Lower lobe of right lung (tissue), 2 donors: ENCODE measurements around the gene COA6. TPM values are rescaled to one million over a fixed set of nuclear protein-coding genes. Genes with fewer than 3 reads are reported as not detected.
A peak's percentile ranks its signal among the peaks of the same experiment; 100 is the strongest.
"Not testable (repeated sequence)": the region's sequence is repeated elsewhere in the genome, so short reads cannot be mapped to it uniquely, and the experiment has no call there.

ENCODE experiments used
- ATAC-seq, 2 donors: fragments of 200-7000 bp; cut with Tn5 transposase; one replicate each; pipeline ENCODE4 v1.9.1; 2020 to 2022; ENCODE audit warnings: mild to moderate bottlenecking in 2 of 2, moderate library complexity in 2 of 2
- DNase-seq: peaks from one replicate; pipeline ENCODE4 v3.0.0-alpha.2; 2020
- H3K27ac ChIP-seq: fragments of 200-600 bp; one replicate; pipeline ENCODE4 v1.8.0; 2022
- H3K27me3 ChIP-seq: fragments of 200-600 bp; one replicate; pipeline ENCODE4 v1.8.0; 2022; ENCODE audit warnings: low read depth
- H3K36me3 ChIP-seq: fragments of 200-600 bp; one replicate; pipeline ENCODE4 v1.8.0; 2022; ENCODE audit warnings: mild to moderate bottlenecking
- H3K4me1 ChIP-seq: fragments of 200-600 bp; one replicate; pipeline ENCODE4 v1.8.0; 2022
- H3K4me3 ChIP-seq: fragments of 200-600 bp; one replicate; pipeline ENCODE4 v1.8.0; 2022; ENCODE audit warnings: mild to moderate bottlenecking
- H3K9me3 ChIP-seq: fragments of 200-600 bp; one replicate; pipeline ENCODE4 v1.8.0; 2022
- intact Hi-C: fragments of 100-400 bp; cut with DNase I; formaldehyde crosslinking; loops from one replicate; pipeline ENCODE4 v1.11.0; 2022
- total RNA-seq: library from RNA; stranded (reverse); fragmentation: NEBNext Ultra II Directional; extraction: Animal tissue kit (Norgen Biotek cat#: 25700); gene quantifications from one replicate; pipeline ENCODE4 v1.2.1, GENCODE V29; 2021
- TF ChIP-seq, protein P1 (sequence below): fragments of 200-600 bp; IDR thresholded peaks from one replicate; pipeline ENCODE4 v1.8.0; 2022; ENCODE audit warnings: antibody characterized with exemption, mild to moderate bottlenecking
- donor health status: DM: no; HTN: yes; CAD: no; lungs with severe emphysema.

Gene COA6
- total RNA-seq, 1 donor from 2014 or later = 29.7 TPM

DNA sequence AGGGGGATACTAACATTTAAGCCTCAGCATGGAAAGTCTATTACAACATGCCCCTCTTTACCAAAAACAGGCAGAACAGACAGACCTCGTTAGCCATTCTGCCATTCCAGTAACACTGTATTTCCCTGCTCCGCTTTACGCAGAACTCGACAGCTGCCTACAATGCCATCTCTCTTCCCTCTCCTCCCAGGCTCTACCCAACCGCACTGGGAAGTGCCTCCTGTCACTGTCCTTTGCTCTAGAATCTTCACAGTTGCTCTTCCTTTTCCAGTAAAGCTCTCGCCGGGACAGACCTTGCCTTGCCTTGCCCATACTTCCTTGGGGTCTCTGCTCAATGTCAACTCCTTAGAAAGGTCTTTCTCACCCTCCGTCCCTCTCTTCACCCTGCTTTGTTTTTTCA, 22.8 kb downstream of the COA6 start:
- DNase-seq (no peak), ATAC-seq (peak in 1 of 2 donors; percentile 59)
- peaks cover 24% of the 10 kb centered on the region for H3K36me3 ChIP-seq
- TF ChIP-seq, protein P1, sequence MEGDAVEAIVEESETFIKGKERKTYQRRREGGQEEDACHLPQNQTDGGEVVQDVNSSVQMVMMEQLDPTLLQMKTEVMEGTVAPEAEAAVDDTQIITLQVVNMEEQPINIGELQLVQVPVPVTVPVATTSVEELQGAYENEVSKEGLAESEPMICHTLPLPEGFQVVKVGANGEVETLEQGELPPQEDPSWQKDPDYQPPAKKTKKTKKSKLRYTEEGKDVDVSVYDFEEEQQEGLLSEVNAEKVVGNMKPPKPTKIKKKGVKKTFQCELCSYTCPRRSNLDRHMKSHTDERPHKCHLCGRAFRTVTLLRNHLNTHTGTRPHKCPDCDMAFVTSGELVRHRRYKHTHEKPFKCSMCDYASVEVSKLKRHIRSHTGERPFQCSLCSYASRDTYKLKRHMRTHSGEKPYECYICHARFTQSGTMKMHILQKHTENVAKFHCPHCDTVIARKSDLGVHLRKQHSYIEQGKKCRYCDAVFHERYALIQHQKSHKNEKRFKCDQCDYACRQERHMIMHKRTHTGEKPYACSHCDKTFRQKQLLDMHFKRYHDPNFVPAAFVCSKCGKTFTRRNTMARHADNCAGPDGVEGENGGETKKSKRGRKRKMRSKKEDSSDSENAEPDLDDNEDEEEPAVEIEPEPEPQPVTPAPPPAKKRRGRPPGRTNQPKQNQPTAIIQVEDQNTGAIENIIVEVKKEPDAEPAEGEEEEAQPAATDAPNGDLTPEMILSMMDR = no peak
- no peaks in the 10 kb centered on the region for H3K27me3 ChIP-seq
- no peak overlapping the region for H3K27ac ChIP-seq
- no peak overlapping the region for H3K4me3 ChIP-seq
- peaks cover 5% of the 10 kb centered on the region for H3K4me1 ChIP-seq
- H3K9me3 ChIP-seq = no peaks in the 10 kb centered on the region
- intact Hi-C loops = no loop called here

DNA sequence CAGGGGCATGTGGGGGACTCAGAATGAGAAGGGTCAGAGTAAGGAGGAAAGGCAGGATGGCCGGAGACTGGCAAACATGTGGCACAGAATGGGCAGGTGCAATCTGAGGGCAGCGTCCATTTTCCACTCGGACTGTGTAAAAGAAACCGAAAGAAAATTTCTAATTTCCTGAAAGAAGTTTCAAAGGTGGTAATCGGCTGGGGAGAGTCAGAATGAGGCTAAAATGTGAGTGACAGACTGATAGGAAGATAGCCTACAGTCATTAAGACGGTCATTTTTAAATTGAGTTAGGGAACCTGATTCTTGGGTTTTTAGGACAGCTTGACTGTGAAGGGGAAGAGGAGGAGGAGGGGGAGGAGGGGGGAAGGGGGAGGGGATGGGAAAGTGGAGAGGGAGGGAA, 23.6 kb downstream of the COA6 start:
- intact Hi-C loops = no loop called here
- ATAC-seq = peak in 1 of 2 donors; percentile 15
- Histone ChIP-seq H3K36me3 (peaks cover 19% of the 10 kb centered on the region), H3K27ac (no peak overlapping the region), H3K4me3 (no peak overlapping the region), H3K27me3 (no peaks in the 10 kb centered on the region), H3K9me3 (no peaks in the 10 kb centered on the region), H3K4me1 (peaks cover 5% of the 10 kb centered on the region)
- no peak for DNase-seq
- TF ChIP-seq, protein P1 = no peak

DNA sequence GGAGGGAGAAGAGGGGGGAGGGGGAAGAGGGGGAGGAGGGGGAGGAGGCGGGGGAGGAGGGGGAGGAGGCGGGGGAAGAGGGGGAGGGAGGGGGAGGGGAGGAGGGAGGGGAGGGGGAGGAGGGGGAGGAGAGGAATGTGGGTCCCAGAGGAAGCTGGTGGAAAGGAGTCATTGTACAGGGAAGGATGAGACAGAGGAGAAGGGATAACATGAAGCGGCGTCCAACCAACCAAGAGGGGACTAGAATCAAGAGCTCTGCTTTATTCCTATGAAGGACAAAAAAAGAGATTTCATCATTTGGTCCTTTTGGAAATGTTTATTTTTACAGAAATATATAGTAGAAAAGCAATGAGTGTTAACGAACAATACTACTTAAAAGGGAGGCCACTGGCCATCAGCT, 24.5 kb downstream of the COA6 start:
- no peak for DNase-seq
- intact Hi-C loops = no loop called here
- H3K9me3 ChIP-seq = no peaks in the 10 kb centered on the region
- ATAC-seq = no peak
- H3K27me3 ChIP-seq = no peaks in the 10 kb centered on the region
- H3K4me1 ChIP-seq = peaks cover 5% of the 10 kb centered on the region
- H3K27ac ChIP-seq = no peak overlapping the region
- H3K36me3 ChIP-seq = peaks cover 10% of the 10 kb centered on the region
- no peak overlapping the region for H3K4me3 ChIP-seq
- TF ChIP-seq, protein P1 = no peak

DNA sequence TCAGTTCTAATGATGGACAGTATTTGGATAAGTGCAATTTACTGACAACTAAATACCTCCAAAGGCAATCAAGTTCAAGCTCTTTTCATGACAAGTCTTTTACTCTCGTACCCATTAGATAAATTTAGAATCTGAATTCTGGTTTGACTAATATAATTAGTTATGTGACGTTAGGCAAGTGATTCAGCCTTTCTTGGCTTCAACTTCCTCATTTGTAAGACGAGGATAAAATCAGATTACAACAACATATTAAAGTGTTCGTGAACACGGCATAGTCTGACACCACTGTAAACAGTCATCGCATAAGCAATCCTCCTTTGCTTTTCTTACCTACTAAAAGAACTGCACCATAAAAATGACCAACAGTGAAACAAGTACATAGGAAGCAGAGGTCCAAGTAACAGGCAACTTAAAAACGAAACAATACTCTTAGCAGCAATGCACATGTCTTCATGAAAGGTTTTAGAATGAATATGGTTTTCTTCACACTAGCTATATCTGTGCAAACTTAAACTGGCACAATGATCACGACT, 25.7 kb downstream of the COA6 start:
- Histone ChIP-seq H3K4me3 (peak overlapping the region; percentile 27), H3K27me3 (no peaks in the 10 kb centered on the region), H3K4me1 (peaks cover 5% of the 10 kb centered on the region), H3K27ac (peak overlapping the region; percentile 15), H3K36me3 (no peaks in the 10 kb centered on the region), H3K9me3 (no peaks in the 10 kb centered on the region)
- TF ChIP-seq, protein P1 = no peak
- intact Hi-C loops = no loop called here
- ATAC-seq (peak in 1 of 2 donors; percentile 24), DNase-seq (no peak)

DNA sequence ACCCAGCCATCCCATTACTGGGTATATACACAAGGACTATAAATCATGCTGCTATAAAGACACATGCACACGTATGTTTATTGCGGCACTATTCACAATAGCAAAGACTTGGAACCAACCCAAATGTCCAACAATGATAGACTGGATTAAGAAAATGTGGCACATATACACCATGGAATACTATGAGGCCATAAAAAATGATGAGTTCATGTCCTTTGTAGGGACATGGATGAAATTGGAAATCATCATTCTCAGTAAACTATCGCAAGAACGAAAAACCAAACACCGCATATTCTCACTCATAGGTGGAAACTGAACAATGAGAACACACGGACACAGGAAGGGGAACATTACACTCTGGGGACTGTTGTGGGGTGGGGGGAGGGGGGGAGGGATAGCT, 26.3 kb downstream of the COA6 start:
- H3K36me3 ChIP-seq, H3K4me1 ChIP-seq, H3K9me3 ChIP-seq, DNase-seq, H3K27me3 ChIP-seq, intact Hi-C loops, H3K27ac ChIP-seq, ATAC-seq, H3K4me3 ChIP-seq: not testable (repeated sequence)

DNA sequence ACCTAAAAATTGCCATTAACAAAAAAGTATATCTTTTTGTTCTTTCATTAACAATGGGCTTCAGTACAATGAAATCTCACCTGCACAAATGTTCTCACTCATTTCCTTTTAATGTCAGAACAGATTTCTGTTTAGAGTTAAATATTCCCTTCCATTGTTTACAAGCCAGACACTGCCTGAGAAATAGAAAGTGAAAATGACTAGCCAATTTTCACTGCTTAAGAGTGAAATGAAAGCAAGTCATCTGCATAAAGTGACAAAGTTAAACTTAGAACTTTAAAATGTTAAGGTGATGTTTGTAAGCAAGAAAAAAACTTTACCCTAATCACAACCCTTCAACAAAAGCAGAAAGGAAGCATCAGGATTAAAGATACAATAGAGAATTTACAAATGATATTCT, 27.5 kb downstream of the COA6 start:
- Histone ChIP-seq H3K27me3 (no peaks in the 10 kb centered on the region), H3K27ac (peak overlapping the region; percentile 47), H3K36me3 (no peaks in the 10 kb centered on the region), H3K4me1 (peaks cover 5% of the 10 kb centered on the region), H3K4me3 (no peak overlapping the region), H3K9me3 (no peaks in the 10 kb centered on the region)
- intact Hi-C loops = no loop called here
- TF ChIP-seq, protein P1 = no peak
- DNase-seq (no peak), ATAC-seq (peak in 1 of 2 donors; percentile 48)
